Heart right ventricle (tissue), 16 donors: Measurements from ENCODE around the gene STRN. TPM values are rescaled to one million over a fixed set of nuclear protein-coding genes. Genes with fewer than 3 reads are reported as not detected.

Experiments
- ATAC-seq, 8 donors: fragments of 200-7000 bp; cut with Tn5 transposase; one replicate each; pipeline ENCODE4 v1.9.1; 2020; ENCODE audit warnings: mild to moderate bottlenecking in 8 of 8, moderate library complexity in 8 of 8, moderate number of reproducible peaks in 1 of 8
- DNase-seq, 2 donors: peaks; one replicate each; pipeline ENCODE4 v3.0.0-alpha.2; 2020
- H3K27ac ChIP-seq, 10 donors: fragments of 200-600 bp; sonication (generic) in 2 of 10; one replicate each; pipeline versions ENCODE4 v1.5.0 to v1.8.0; 2020 to 2022; ENCODE audit warnings: mild to moderate bottlenecking in 3 of 10
- H3K27me3 ChIP-seq, 7 donors: fragments of 200-600 bp; one replicate each; pipeline ENCODE4 v1.8.0; 2021 to 2022; ENCODE audit warnings: mild to moderate bottlenecking in 2 of 7
- H3K36me3 ChIP-seq, 9 donors: fragments of 200-600 bp; sonication (generic) in 1 of 9; one replicate each; pipeline versions ENCODE4 v1.5.0 to v1.8.0; 2020 to 2022; ENCODE audit warnings: mild to moderate bottlenecking in 2 of 9
- H3K4me1 ChIP-seq, 9 donors: fragments of 200-600 bp; sonication (generic) in 1 of 9; one replicate each; pipeline versions ENCODE4 v1.5.0 to v1.8.0; 2020 to 2022; ENCODE audit warnings: mild to moderate bottlenecking in 4 of 9
- H3K4me3 ChIP-seq, 10 donors: fragments of 200-600 bp; sonication (generic) in 2 of 10; one replicate each; pipeline versions ENCODE4 v1.5.0 to v1.8.0; 2020 to 2022; ENCODE audit warnings: mild to moderate bottlenecking in 7 of 10, moderate library complexity in 2 of 10
- H3K9me3 ChIP-seq, 11 donors: fragments of 200-600 bp in 10 of 11; sonication (generic) in 2 of 11; one replicate each; pipeline versions ENCODE4 v1.5.0 to v1.8.0; 2013 to 2022; ENCODE audit warnings: mild to moderate bottlenecking in 2 of 11, control low read depth in 1 of 11, moderate library complexity in 1 of 11
- CTCF ChIP-seq, 9 donors: fragments of 200-600 bp; sonication (generic) in 2 of 9; IDR thresholded peaks; one replicate each; pipeline versions ENCODE4 v1.5.0 to v1.8.0; 2021 to 2022; ENCODE audit warnings: antibody characterized with exemption in 9 of 9, mild to moderate bottlenecking in 5 of 9, moderate library complexity in 1 of 9
- WGBS, 2 donors: extraction: QIAGEN DNeasy Blood & Tissue Kit; methylation state at CpG; one replicate each; pipeline ENCODE4 v1.1.7; 2013; ENCODE audit warnings: inconsistent platforms in 1 of 2; 5-methylcytosine and 5-hydroxymethylcytosine counted together
- intact Hi-C, 10 donors: fragments of 100-400 bp; cut with DNase I; formaldehyde crosslinking; loops; one replicate each; pipeline versions ENCODE4 v1.11.1 to v1.14.2; 2022
- polyA plus RNA-seq, 2 donors: library from polyadenylated mRNA; stranded (reverse); fragments of 200-250 nt; gene quantifications; one replicate each; pipeline ENCODE4 v1.2.3, GENCODE V29; 2013
- total RNA-seq, 10 donors: library from RNA; stranded (reverse); fragmentation: NEBNext Ultra II Directional in 3 of 10; extraction: Animal tissue kit (Norgen Biotek cat#: 25700) in 3 of 10; gene quantifications; one replicate each; pipeline versions ENCODE4 v1.2.1 to v1.2.4, GENCODE V29; 2021 to 2023
- donor health status: Arrhythmogenic right ventricular cardiomyopathy.
- donor health status: ischemic (EF 13 %, LVEDD 7.1; RV severe dilation, severe dysfunction).
- donor health status: healthy with polysubstance abuse.
- donor health status: DM: no; HTN: yes; CAD: no.
- donor health status: DM: no; HTN: no; CAD: no.
- donor health status: ischemic (EF 25% LVEDD 6.9; RV normal size, moderate dysfunction).
- donor health status: ischemic (EF 25% LVEDD 5.7; RV mildly dilated, moderate dysfunction).
- donor health status: healthy.
- donor health status: DM: yes; HTN: yes; CAD: no.
- donor health status: Ischemic cardiomyopathy.
- donor health status: ischemic (EF 35%, LVEDD 5.7; RV mildly dilated, moderate dysfunction).
- donor health status: nonischemic (EF 11% LVEDD 7.7; RV severe dilation, severe dysfunction).
- donor health status: DM: yes; HTN: yes; CAD: no.
- donor health status: PGD.
- donor health status: ischemic (EF 29% LVEDD 5.4; RV normal size, mild dysfunction).
- donor health status: nonischemic (EF 23%, LVEDD 6.1; RV moderate dilation, normal function).

STRN gene
- total and polyA plus RNA-seq, 12 donors, result 8.6 to 102 (median 61.8) TPM

- intact Hi-C loops, result no loop called here
- no peak for DNase-seq
- Histone ChIP-seq H3K27ac (no peak overlapping the region), H3K27me3 (no peaks in the 10 kb centered on the region), H3K36me3 (peaks cover 0 to 88% (median 32%) of the 10 kb centered on the region in 9 donors), H3K4me3 (no peak overlapping the region), H3K4me1 (peaks cover 0 to 8% (median 0%) of the 10 kb centered on the region in 9 donors), H3K9me3 (no peaks in the 10 kb centered on the region)
- no peak for ATAC-seq
- TF ChIP-seq CTCF (IDR thresholded peaks at IDR 0.05), result no peak
- WGBS, 2 donors, result 94 to 96% methylated on average over 3 of the region's 3 CpGs
Measured at GRCh38 chr2:36885605-36886004, 80.7 kb downstream of the STRN start.

GRCh38 chr2:36882532-36882931 lies 83.8 kb downstream of the STRN start:
- Histone ChIP-seq H3K27ac (no peak overlapping the region), H3K27me3 (no peaks in the 10 kb centered on the region), H3K4me3 (no peak overlapping the region), H3K4me1 (peaks cover 0 to 3% (median 0%) of the 10 kb centered on the region in 9 donors), H3K36me3 (peaks cover 0 to 93% (median 37%) of the 10 kb centered on the region in 9 donors), H3K9me3 (no peaks in the 10 kb centered on the region)
- DNase-seq (no peak), ATAC-seq (no peak)
- WGBS, 2 donors, result 97% methylated on average over 3 of the region's 3 CpGs
- TF ChIP-seq CTCF (IDR thresholded peaks at IDR 0.05), result no peak
- intact Hi-C loops, result no loop called here

GRCh38 chr2:36881816-36882215 lies 84.5 kb downstream of the STRN start:
- H3K4me3 ChIP-seq, result no peak overlapping the region
- no peaks in the 10 kb centered on the region for H3K9me3 ChIP-seq
- 93 to 100% methylated on average over 1 of the region's 1 CpG for WGBS, 2 donors
- peaks cover 0 to 3% (median 0%) of the 10 kb centered on the region in 9 donors for H3K4me1 ChIP-seq
- H3K27ac ChIP-seq, result no peak overlapping the region
- H3K36me3 ChIP-seq, result peaks cover 0 to 100% (median 44%) of the 10 kb centered on the region in 9 donors
- no peak for TF ChIP-seq CTCF (IDR thresholded peaks at IDR 0.05)
- intact Hi-C loops, result no loop called here
- no peak for DNase-seq
- H3K27me3 ChIP-seq, result no peaks in the 10 kb centered on the region
- no peak for ATAC-seq

DNA sequence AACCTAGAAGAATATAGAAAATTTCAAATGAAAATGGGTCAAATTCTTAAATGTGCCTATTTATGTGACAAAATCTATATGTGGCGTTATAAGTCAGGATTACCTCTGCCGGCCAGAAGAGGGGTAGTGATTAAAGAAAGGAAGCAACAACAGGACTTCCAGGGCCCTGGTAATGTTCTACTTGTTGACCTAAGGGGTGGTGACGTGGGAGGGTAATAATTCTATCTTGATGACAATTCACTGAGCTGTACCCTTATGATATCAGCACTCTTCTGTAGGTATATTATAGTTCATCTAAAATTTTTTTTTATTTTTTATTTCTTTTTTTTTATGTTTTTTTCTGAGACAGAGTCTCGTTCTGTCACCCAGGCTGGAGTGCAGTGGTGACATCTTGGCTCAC lies 87.9 kb downstream of the STRN start:
- no peak overlapping the region for H3K4me3 ChIP-seq
- DNase-seq, result no peak
- H3K36me3 ChIP-seq, result peaks cover 0 to 100% (median 50%) of the 10 kb centered on the region in 9 donors
- intact Hi-C loops, result no loop called here
- no peak for ATAC-seq
- H3K4me1 ChIP-seq, result no peaks in the 10 kb centered on the region
- peaks cover 0 to 5% (median 0%) of the 10 kb centered on the region in 11 donors for H3K9me3 ChIP-seq
- no peaks in the 10 kb centered on the region for H3K27me3 ChIP-seq
- WGBS, 2 donors, result 91 to 92% methylated on average over 4 of the region's 4 CpGs
- H3K27ac ChIP-seq, result no peak overlapping the region
- no peak for TF ChIP-seq CTCF (IDR thresholded peaks at IDR 0.05)
